ENCODE results near the gene TAS2R42. TPM values are rescaled to one million over a fixed set of nuclear protein-coding genes. Genes with fewer than 3 reads are reported as not detected.

TAS2R42 gene
- total RNA-seq, 4 donors from 2014 or later: not detected

- H3K4me3 ChIP-seq (ENCODE audit: low read depth, poor library complexity, severe bottlenecking): no peak overlapping the region
- 96 to 97% methylated on average over 1 of the region's 1 CpG for WGBS, 2 donors
- DNase-seq (ENCODE audit: low spot score in 2 of 2): no peak
- TF ChIP-seq POLR2A (IDR thresholded peaks at IDR 0.05): no peak
- no peak for TF ChIP-seq CTCF (IDR thresholded peaks at IDR 0.05)
- intact Hi-C loops (cut with DNase I; ENCODE audit: low total_unique reads): no loop called here
Observed at GRCh38 chr12:11162502-11162901, 24.2 kb downstream of the TAS2R42 start.

GRCh38 chr12:11158885-11159444 is 27.8 kb downstream of the TAS2R42 start:
- no peak overlapping the region for H3K4me3 ChIP-seq (ENCODE audit: low read depth, poor library complexity, severe bottlenecking)
- intact Hi-C loops (cut with DNase I; ENCODE audit: low total_unique reads): no loop called here
- TF ChIP-seq CTCF (IDR thresholded peaks at IDR 0.05): no peak
- no peak for TF ChIP-seq POLR2A (IDR thresholded peaks at IDR 0.05)
- 47 to 64% methylated on average over 5 of the region's 5 CpGs for WGBS, 2 donors
- DNase-seq (ENCODE audit: low spot score in 2 of 2): no peak

GRCh38 chr12:11154400-11154925 is 32.3 kb downstream of the TAS2R42 start:
- WGBS, 2 donors: 98 to 100% methylated on average over 1 of the region's 1 CpG
- no peak for TF ChIP-seq CTCF (IDR thresholded peaks at IDR 0.05)
- intact Hi-C loops (cut with DNase I; ENCODE audit: low total_unique reads): no loop called here
- H3K4me3 ChIP-seq (ENCODE audit: low read depth, poor library complexity, severe bottlenecking): no peak overlapping the region
- DNase-seq (ENCODE audit: low spot score in 2 of 2): no peak

- no peak for DNase-seq (ENCODE audit: low spot score in 2 of 2)
- no peak for TF ChIP-seq POLR2A (IDR thresholded peaks at IDR 0.05)
- intact Hi-C loops (cut with DNase I; ENCODE audit: low total_unique reads): no loop called here
- 95 to 100% methylated on average over 2 of the region's 2 CpGs for WGBS, 2 donors
- H3K4me3 ChIP-seq (ENCODE audit: low read depth, poor library complexity, severe bottlenecking): no peak overlapping the region
Observed at GRCh38 chr12:11152725-11153124, 34.0 kb downstream of the TAS2R42 start.

- 77 to 80% methylated on average over 1 of the region's 1 CpG for WGBS, 2 donors
- intact Hi-C loops (cut with DNase I; ENCODE audit: low total_unique reads): no loop called here
- no peak for DNase-seq (ENCODE audit: low spot score in 2 of 2)
- H3K4me3 ChIP-seq (ENCODE audit: low read depth, poor library complexity, severe bottlenecking): no peak overlapping the region
- TF ChIP-seq POLR2A (IDR thresholded peaks at IDR 0.05): no peak
- TF ChIP-seq CTCF (IDR thresholded peaks at IDR 0.05): no peak
Observed at GRCh38 chr12:11150832-11151231, 35.9 kb downstream of the TAS2R42 start.

- WGBS, 2 donors: 95 to 97% methylated on average over 1 of the region's 1 CpG
- intact Hi-C loops (cut with DNase I; ENCODE audit: low total_unique reads): no loop called here
Observed at GRCh38 chr12:11147420-11147819, 39.3 kb downstream of the TAS2R42 start.

More at GRCh38 chr12:11147420-11147819, 39.3 kb downstream of the TAS2R42 start:
- no peak overlapping the region for H3K4me3 ChIP-seq (ENCODE audit: low read depth, poor library complexity, severe bottlenecking)
- no peak for DNase-seq (ENCODE audit: low spot score in 2 of 2)
- TF ChIP-seq CTCF (IDR thresholded peaks at IDR 0.05) (no peak), POLR2A (IDR thresholded peaks at IDR 0.05) (no peak)
